K562 (cell line): ENCODE measurements around the gene C1orf174. TPM values are rescaled to one million over a fixed set of nuclear protein-coding genes. Genes with fewer than 3 reads are reported as not detected.
A peak's percentile ranks its signal among the peaks of the same experiment; 100 is the strongest.

Experiments used
- ATAC-seq: fragments of 200-7000 bp; cut with Tn5 transposase; 3 replicates; pipeline ENCODE4 v1.9.1; 2020; ENCODE audit warnings: moderate library complexity
- BruUV-seq: library from RNA; stranded (reverse); fragments of 400-500 nt; replicated peaks from 2 replicates; lab custom pipeline; 2021; lab: Mats Ljungman, UMichigan
- CTCF ChIA-PET: fragments of 300-600 bp; formaldehyde crosslinking; extraction: SDS; loops from one replicate; lab custom pipeline; 2021; ENCODE audit warnings: low intra/inter-chr PET ratio; lab: Yijun Ruan, JAX
- POLR2A ChIA-PET: fragments of 300-600, 350-650 bp; sonication (Branson Sonifier 250); formaldehyde crosslinking; extraction: SDS; loops from one replicate; lab custom pipeline; 2021; ENCODE audit warnings: antibody characterized with exemption, inconsistent platforms; lab: Yijun Ruan, JAX
- DNase-seq, 4 experiments: peaks; one replicate each; pipeline versions ENCODE4 v3.0.0 to v3.0.0-alpha.2; 2011 to 2018; ENCODE audit warnings: low spot score in 3 of 4, mixed read lengths in 3 of 4; ENCODE audit errors: extremely low read depth in 1 of 4
- FAIRE-seq: peaks from 2 replicates; lab custom pipeline; 2011; peaks lifted over from hg19 to GRCh38; lab: Jason Lieb, UNC
- H2AFZ ChIP-seq: 2 replicates; pipeline ENCODE4 v1.6.0; 2011; ENCODE audit warnings: low read depth, low read length, control low read depth, inconsistent platforms
- H3K27ac ChIP-seq: fragments of 200-600 bp; 3 replicates; pipeline ENCODE4 v1.8.0; 2011; ENCODE audit warnings: low read depth, mild to moderate bottlenecking, control low read depth, inconsistent platforms, low read length, moderate library complexity, mixed read lengths; ENCODE audit errors: extremely low read depth
- H3K27me3 ChIP-seq, 2 experiments: fragments of 300-600 bp in 1 of 2; 2 replicates in 1 of 2; 3 replicates in 1 of 2; pipeline versions ENCODE4 v1.6.0 to v1.8.0; 2011; ENCODE audit warnings: inconsistent platforms in 2 of 2, low read length in 2 of 2, mild to moderate bottlenecking in 1 of 2, mixed read lengths in 1 of 2, moderate library complexity in 1 of 2; ENCODE audit not compliant: control insufficient read depth in 2 of 2, insufficient read depth in 2 of 2
- H3K36me3 ChIP-seq: fragments of 300-600 bp; 3 replicates; pipeline ENCODE4 v1.8.0; 2011; ENCODE audit warnings: mild to moderate bottlenecking, low read length, inconsistent platforms; ENCODE audit not compliant: control insufficient read depth, insufficient read depth
- H3K4me1 ChIP-seq, 2 experiments: fragments of 200-600 bp in 1 of 2; replicated peaks in 1 of 2; 2 replicates in 1 of 2; 3 replicates in 1 of 2; pipeline versions ENCODE4 v1.5.1 to v1.8.0; 2011; ENCODE audit warnings: inconsistent platforms in 2 of 2, low read length in 2 of 2, mild to moderate bottlenecking in 1 of 2, mixed read lengths in 1 of 2, moderate library complexity in 1 of 2; ENCODE audit not compliant: control insufficient read depth in 2 of 2, insufficient read depth in 2 of 2
- H3K4me2 ChIP-seq: 2 replicates; pipeline ENCODE4 v1.6.1; 2011; ENCODE audit warnings: low read length, control low read depth, inconsistent platforms, mixed read lengths; ENCODE audit not compliant: insufficient read depth
- H3K4me3 ChIP-seq: fragments of 200-600 bp; sonication (generic), shearing (Covaris generic); 2 replicates; pipeline ENCODE4 v1.5.1; 2016; ENCODE audit warnings: control low read depth, inconsistent platforms
- H3K79me2 ChIP-seq: fragments of 200-600 bp; 3 replicates; pipeline ENCODE4 v1.8.0; 2011; ENCODE audit warnings: low read length, inconsistent platforms; ENCODE audit not compliant: control insufficient read depth, insufficient read depth
- H3K9ac ChIP-seq, 2 experiments: 2 replicates each; pipeline versions ENCODE4 v1.6.0 to v1.6.1; 2011; ENCODE audit warnings: low read depth in 2 of 2, low read length in 2 of 2, control low read depth in 1 of 2, inconsistent platforms in 1 of 2, mild to moderate bottlenecking in 1 of 2, mixed read lengths in 1 of 2; ENCODE audit not compliant: insufficient read depth in 1 of 2
- H3K9me1 ChIP-seq: one replicate; pipeline ENCODE4 v1.6.0; 2011; ENCODE audit warnings: inconsistent platforms, mild to moderate bottlenecking, low read length, moderate library complexity; ENCODE audit not compliant: control insufficient read depth, insufficient read depth
- H3K9me3 ChIP-seq: replicated peaks from 2 replicates; pipeline ENCODE4 v1.5.1; 2011; ENCODE audit warnings: low read depth, low read length, inconsistent platforms; ENCODE audit not compliant: control insufficient read depth, insufficient read depth
- H4K20me1 ChIP-seq: replicated peaks from 2 replicates; pipeline ENCODE4 v1.6.1; 2011; ENCODE audit warnings: low read length, inconsistent platforms, mixed read lengths; ENCODE audit not compliant: control insufficient read depth, insufficient read depth
- MGA ChIP-seq: fragments of 450-650 bp; IDR thresholded peaks from 2 replicates; pipeline ENCODE4 v1.6.1; 2016; ENCODE audit warnings: mild to moderate bottlenecking, moderate library complexity
- MYNN ChIP-seq, 2 experiments: sonication (generic); formaldehyde crosslinking in 1 of 2; IDR thresholded peaks; 2 replicates each; pipeline versions ENCODE4 v1.5.0 to v1.6.1; 2016 to 2020; ENCODE audit warnings: antibody characterized with exemption in 1 of 2, missing genetic modification reagents in 1 of 2
- TARDBP ChIP-seq: fragments of 450-650 bp; IDR thresholded peaks from 2 replicates; pipeline ENCODE4 v1.6.1; 2016
- ZNF224 ChIP-seq: sonication (generic); formaldehyde crosslinking; IDR thresholded peaks from 2 replicates; pipeline ENCODE4 v1.8.0; 2022; ENCODE audit warnings: mild to moderate bottlenecking, missing genetic modification reagents
- WGBS: fragments of 100-300 bp; shearing (Covaris generic); methylation state at CpG from one replicate; pipeline ENCODE4 v1.1.6; 2016; ENCODE audit warnings: low coverage, mixed read lengths; ENCODE audit not compliant: insufficient coverage; ENCODE audit errors: missing lambda C conversion rate; 5-methylcytosine and 5-hydroxymethylcytosine counted together
- in situ Hi-C: fragments of 300-500 bp; cut with MboI; formaldehyde crosslinking; loops from 4 replicates; pipeline ENCODE4 v1.15.0; 2018; ENCODE audit warnings: inconsistent platforms, mixed read lengths
- intact Hi-C: fragments of 100-400 bp; cut with micrococcal nuclease; formaldehyde crosslinking; loops from 2 replicates; pipeline ENCODE4 v1.14.2; 2022
- polyA plus RNA-seq, 8 experiments: library from polyadenylated mRNA; depleted of rRNA in 4 of 8; stranded (reverse) in 5 of 8; unstranded in 3 of 8; fragments of >200 nt; fragmentation: Nextera tagmentation in 2 of 8; fragmentation: Illumina TruSeq in 1 of 8; extraction: Ambion mirVana in 2 of 8; extraction: Trizol in 1 of 8; gene quantifications; 2 replicates each; pipeline versions ENCODE4 v1.2.1 to v1.2.3, GENCODE V29; 2011 to 2014; ENCODE audit warnings: inconsistent platforms in 1 of 8, missing spikeins in 1 of 8
- total RNA-seq, 7 experiments: library from RNA; depleted of rRNA in 6 of 7; stranded (reverse); fragments of >200 nt in 6 of 7; fragmentation: Illumina TruSeq in 2 of 7; extraction: Trizol in 2 of 7; gene quantifications; 2 replicates each; pipeline versions ENCODE4 v1.2.1 to v1.2.3, GENCODE V29; 2011 to 2021; ENCODE audit warnings: low replicate concordance in 1 of 7

C1orf174 gene
- total and polyA plus RNA-seq, 9 of the 15 experiments (the other 6 are each of a cell fraction or from before 2014, with no cell fraction given): 38.5 to 64.9 (median 45.4) TPM

- no TSS peak for BruUV-seq
- Histone ChIP-seq H3K79me2 (no peaks in the 10 kb centered on the region), H3K4me2 (no peak overlapping the region), H3K4me3 (no peak overlapping the region), H3K36me3 (no peaks in the 10 kb centered on the region), H3K9me1 (no peaks in the 10 kb centered on the region), H3K4me1 (peaks cover 0 to 3% of the 10 kb centered on the region in 2 experiments; a peak in 1 of 5 replicates), H4K20me1 (no peaks in the 10 kb centered on the region; the same call in 1 of the 2 replicates), H3K9ac (no peak overlapping the region), H3K27ac (no peak overlapping the region), H3K27me3 (peaks cover 23 to 52% of the 10 kb centered on the region in 2 experiments; a peak in 4 of 5 replicates), H3K9me3 (peaks cover 2% of the 10 kb centered on the region), H2AFZ (no peak overlapping the region)
- ChIA-PET CTCF (no interaction called here), POLR2A (interaction anchor here (2.0 kb wide), 1 partner anchor 10 kb away, joined by 7 read pairs; no protein-coding TSS in a partner anchor)
- no peak for FAIRE-seq
- in situ Hi-C loops: no loop called here
- intact Hi-C loops: no loop called here
- WGBS: 27% methylated on average over 11 of the region's 11 CpGs
- ATAC-seq: 0 out of 3 replicates have a peak, but pooled peaks have one; percentile 15
- no peak for DNase-seq
- TF ChIP-seq MGA (no peak), ZNF224 (no peak), TARDBP (no peak), MYNN (IDR thresholded peaks at IDR 0.05) (no peak), MYNN (CRISPR knock-in tag; IDR thresholded peaks at IDR 0.05) (no peak)
Measured at GRCh38 chr1:3928586-3928985, 28.5 kb upstream of the C1orf174 start.
